ENCODE measurements around the gene VANGL2. TPM values are rescaled to one million over a fixed set of nuclear protein-coding genes. Genes with fewer than 3 reads are reported as not detected.

Gene VANGL2
- total and polyA plus RNA-seq, 9 of the 15 experiments (the other 6 are each of a cell fraction or from before 2014, with no cell fraction given), result 0.28 to 4.0 (median 0.98) TPM

- peak; percentile 60 for TF ChIP-seq POLR2G (IDR thresholded peaks at IDR 0.05; ENCODE audit: low read depth, low read length)
- peak; percentile 36 for TF ChIP-seq CXXC5 (CRISPR knock-in tag; IDR thresholded peaks at IDR 0.05)
- TF ChIP-seq, protein P1, sequence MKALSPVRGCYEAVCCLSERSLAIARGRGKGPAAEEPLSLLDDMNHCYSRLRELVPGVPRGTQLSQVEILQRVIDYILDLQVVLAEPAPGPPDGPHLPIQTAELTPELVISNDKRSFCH (CRISPR knock-in tag; IDR thresholded peaks at IDR 0.05), result no peak
- TF ChIP-seq, protein P1 (tag; IDR thresholded peaks at IDR 0.05), result peak; percentile 58
- no peak for TF ChIP-seq ZNF146 (CRISPR knock-in tag; IDR thresholded peaks at IDR 0.05; ENCODE audit: unreplicated experiment)
- no peak for TF ChIP-seq CHCHD3 (CRISPR knock-in tag; IDR thresholded peaks at IDR 0.05)
- 0 out of 2 replicates have a peak, but pooled peaks have one; percentile 59 for TF ChIP-seq ZNF830 (CRISPR knock-in tag; IDR thresholded peaks at IDR 0.05)
- no peak for TF ChIP-seq IRF2 (CRISPR knock-in tag; IDR thresholded peaks at IDR 0.05)
- TF ChIP-seq NFRKB (IDR thresholded peaks at IDR 0.05; ENCODE audit: low read depth), result no peak
- TF ChIP-seq, protein P2, sequence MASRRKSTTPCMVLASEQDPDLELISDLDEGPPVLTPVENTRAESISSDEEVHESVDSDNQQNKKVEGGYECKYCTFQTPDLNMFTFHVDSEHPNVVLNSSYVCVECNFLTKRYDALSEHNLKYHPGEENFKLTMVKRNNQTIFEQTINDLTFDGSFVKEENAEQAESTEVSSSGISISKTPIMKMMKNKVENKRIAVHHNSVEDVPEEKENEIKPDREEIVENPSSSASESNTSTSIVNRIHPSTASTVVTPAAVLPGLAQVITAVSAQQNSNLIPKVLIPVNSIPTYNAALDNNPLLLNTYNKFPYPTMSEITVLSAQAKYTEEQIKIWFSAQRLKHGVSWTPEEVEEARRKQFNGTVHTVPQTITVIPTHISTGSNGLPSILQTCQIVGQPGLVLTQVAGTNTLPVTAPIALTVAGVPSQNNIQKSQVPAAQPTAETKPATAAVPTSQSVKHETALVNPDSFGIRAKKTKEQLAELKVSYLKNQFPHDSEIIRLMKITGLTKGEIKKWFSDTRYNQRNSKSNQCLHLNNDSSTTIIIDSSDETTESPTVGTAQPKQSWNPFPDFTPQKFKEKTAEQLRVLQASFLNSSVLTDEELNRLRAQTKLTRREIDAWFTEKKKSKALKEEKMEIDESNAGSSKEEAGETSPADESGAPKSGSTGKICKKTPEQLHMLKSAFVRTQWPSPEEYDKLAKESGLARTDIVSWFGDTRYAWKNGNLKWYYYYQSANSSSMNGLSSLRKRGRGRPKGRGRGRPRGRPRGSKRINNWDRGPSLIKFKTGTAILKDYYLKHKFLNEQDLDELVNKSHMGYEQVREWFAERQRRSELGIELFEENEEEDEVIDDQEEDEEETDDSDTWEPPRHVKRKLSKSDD (conservative IDR thresholded peaks at IDR 0.05; ENCODE audit: low read length), result no peak
- TF ChIP-seq TFAM (CRISPR knock-in tag; conservative IDR thresholded peaks at IDR 0.05), result no peak
- TF ChIP-seq BMI1 (IDR thresholded peaks at IDR 0.05; ENCODE audit: low read length), result no peak
- TF ChIP-seq HDAC6 (IDR thresholded peaks at IDR 0.05; ENCODE audit: low read depth, low read length), result no peak
- TF ChIP-seq HMBOX1 (IDR thresholded peaks at IDR 0.05), result no peak
- TF ChIP-seq CREB3L1 (IDR thresholded peaks at IDR 0.05; ENCODE audit: borderline replicate concordance, low read depth), result no peak
- no peak for TF ChIP-seq ZNF740 (CRISPR knock-in tag; IDR thresholded peaks at IDR 0.05)
- peak in 1 of 2 experiments; percentile 44; a peak in 1 of 4 replicates for TF ChIP-seq ZNF740 (tag; IDR thresholded peaks at IDR 0.05)
- TF ChIP-seq ZSCAN32 (CRISPR knock-in tag; IDR thresholded peaks at IDR 0.05), result no peak
- no peak for TF ChIP-seq CREBBP (IDR thresholded peaks at IDR 0.05; ENCODE audit: low read depth, low read length)
Measured at GRCh38 chr1:160363010-160363409, 37.4 kb upstream of the VANGL2 start (continued).

All from K562 (cell line).